ENCODE measurements around the gene GRIN2A.

Gene GRIN2A

GRCh38 chr16:10031955-10032354, 150.3 kb downstream of the GRIN2A start:
- no peak for DNase-seq (ENCODE audit: low read depth in 2 of 2)

- no peak for DNase-seq (ENCODE audit: low read depth in 2 of 2)
Observed at GRCh38 chr16:10031473-10031872, 150.8 kb downstream of the GRIN2A start.

GRCh38 chr16:10028644-10029043, 153.6 kb downstream of the GRIN2A start:
- DNase-seq (ENCODE audit: low read depth in 2 of 2), result no peak

GRCh38 chr16:10027553-10027952, 154.7 kb downstream of the GRIN2A start:
- no peak for DNase-seq (ENCODE audit: low read depth in 2 of 2)

GRCh38 chr16:10026593-10026992, 155.6 kb downstream of the GRIN2A start:
- DNase-seq (ENCODE audit: low read depth in 2 of 2), result no peak

GRCh38 chr16:10022098-10022497, 160.1 kb downstream of the GRIN2A start:
- no peak for DNase-seq (ENCODE audit: low read depth in 2 of 2)

GRCh38 chr16:10020866-10021265, 161.4 kb downstream of the GRIN2A start:
- no peak for DNase-seq (ENCODE audit: low read depth in 2 of 2)

GRCh38 chr16:10016752-10017151, 165.5 kb downstream of the GRIN2A start:
- no peak for DNase-seq (ENCODE audit: low read depth in 2 of 2)

- DNase-seq (ENCODE audit: low read depth in 2 of 2), result no peak
Observed at GRCh38 chr16:10015397-10015796, 166.8 kb downstream of the GRIN2A start.

- DNase-seq (ENCODE audit: low read depth in 2 of 2), result no peak
Observed at GRCh38 chr16:10013774-10014173, 168.5 kb downstream of the GRIN2A start.

GRCh38 chr16:10013364-10013763, 168.9 kb downstream of the GRIN2A start:
- no peak for DNase-seq (ENCODE audit: low read depth in 2 of 2)

- DNase-seq (ENCODE audit: low read depth in 2 of 2), result no peak
Observed at GRCh38 chr16:10009684-10010083, 172.5 kb downstream of the GRIN2A start.

- DNase-seq (ENCODE audit: low read depth in 2 of 2), result no peak
Observed at GRCh38 chr16:10003486-10003885, 178.7 kb downstream of the GRIN2A start.

- no peak for DNase-seq (ENCODE audit: low read depth in 2 of 2)
Observed at GRCh38 chr16:10001258-10001775, 180.9 kb downstream of the GRIN2A start.

GRCh38 chr16:9996221-9996620, 186.0 kb downstream of the GRIN2A start:
- DNase-seq (ENCODE audit: low read depth in 2 of 2), result no peak

GRCh38 chr16:9992441-9992840, 189.8 kb downstream of the GRIN2A start:
- DNase-seq (ENCODE audit: low read depth in 2 of 2), result no peak

GRCh38 chr16:9980981-9981380, 201.2 kb downstream of the GRIN2A start:
- no peak for DNase-seq (ENCODE audit: low read depth in 2 of 2)

- no peak for DNase-seq (ENCODE audit: low read depth in 2 of 2)
Observed at GRCh38 chr16:9978160-9978725, 204.0 kb downstream of the GRIN2A start.

GRCh38 chr16:9977333-9977897, 204.8 kb downstream of the GRIN2A start:
- no peak for DNase-seq (ENCODE audit: low read depth in 2 of 2)

GRCh38 chr16:9976601-9977000, 205.6 kb downstream of the GRIN2A start:
- no peak for DNase-seq (ENCODE audit: low read depth in 2 of 2)

GRCh38 chr16:9971907-9972306, 210.3 kb downstream of the GRIN2A start:
- DNase-seq (ENCODE audit: low read depth in 2 of 2), result no peak

GRCh38 chr16:9970796-9971195, 211.4 kb downstream of the GRIN2A start:
- DNase-seq (ENCODE audit: low read depth in 2 of 2), result no peak

- no peak for DNase-seq (ENCODE audit: low read depth in 2 of 2)
Observed at GRCh38 chr16:9970244-9970643, 212.0 kb downstream of the GRIN2A start.

GRCh38 chr16:9969580-9969979, 212.6 kb downstream of the GRIN2A start:
- no peak for DNase-seq (ENCODE audit: low read depth in 2 of 2)

All from stimulated activated CD4-positive, alpha-beta T cell treated with anti-CD3 and anti-CD28 coated beads, Interleukin-15, amount 100 ng/mL, for 48 hours (primary cell).